RPMI8226 (cell line): ENCODE results near the gene SMIM21.

Experiments used
- DNase-seq: peaks from one replicate; pipeline ENCODE4 v3.0.0-alpha.2; 2015

The SMIM21 gene

GRCh38 chr18:75421656-75422055, 5.8 kb downstream of the SMIM21 start:
- no peak for DNase-seq

GRCh38 chr18:75418293-75419005, 9.1 kb downstream of the SMIM21 start:
- DNase-seq, result no peak

- DNase-seq, result no peak
These were observed 16.9 kb downstream of the SMIM21 start for GRCh38 chr18:75410611-75411010.

- no peak for DNase-seq
These were observed 17.7 kb downstream of the SMIM21 start for GRCh38 chr18:75409806-75410205.

GRCh38 chr18:75408554-75409506, 18.7 kb downstream of the SMIM21 start:
- no peak for DNase-seq

GRCh38 chr18:75407468-75408437, 19.8 kb downstream of the SMIM21 start:
- no peak for DNase-seq

- no peak for DNase-seq
These were observed 20.7 kb downstream of the SMIM21 start for GRCh38 chr18:75406491-75407445.

- no peak for DNase-seq
These were observed 22.2 kb downstream of the SMIM21 start for GRCh38 chr18:75405351-75405750.

- no peak for DNase-seq
These were observed 27.1 kb downstream of the SMIM21 start for GRCh38 chr18:75400366-75400765.

GRCh38 chr18:75395137-75395536, 32.4 kb downstream of the SMIM21 start:
- DNase-seq, result no peak

- DNase-seq, result no peak
These were observed 33.8 kb downstream of the SMIM21 start for GRCh38 chr18:75393721-75394120.

- no peak for DNase-seq
These were observed 35.3 kb downstream of the SMIM21 start for GRCh38 chr18:75392226-75392578.

- no peak for DNase-seq
These were observed 36.0 kb downstream of the SMIM21 start for GRCh38 chr18:75391279-75392225.

- no peak for DNase-seq
These were observed 36.6 kb downstream of the SMIM21 start for GRCh38 chr18:75390854-75391253.

GRCh38 chr18:75384144-75384543, 43.4 kb downstream of the SMIM21 start:
- no peak for DNase-seq

- no peak for DNase-seq
These were observed 48.9 kb downstream of the SMIM21 start for GRCh38 chr18:75378376-75379315.

GRCh38 chr18:75377926-75378325, 49.6 kb downstream of the SMIM21 start:
- DNase-seq, result no peak

GRCh38 chr18:75377258-75377657, 50.2 kb downstream of the SMIM21 start:
- no peak for DNase-seq

- no peak for DNase-seq
These were observed 51.5 kb downstream of the SMIM21 start for GRCh38 chr18:75376004-75376403.
